Measurements from ENCODE around the gene WDFY1. TPM values are rescaled to one million over a fixed set of nuclear protein-coding genes. Genes with fewer than 3 reads are reported as not detected.

The WDFY1 gene
- total RNA-seq, 1 donor from 2014 or later = 77.0 TPM

GRCh38 chr2:223979730-223980396 is 34.7 kb upstream of the WDFY1 start:
- intact Hi-C loops (cut with micrococcal nuclease) = no loop called here
- CTCF ChIA-PET = interaction anchor here (1.0 to 1.3 kb wide), 4 partner anchors 9 to 305 kb away, joined by 3 to 4 read pairs (median 4); no protein-coding TSS in a partner anchor

GRCh38 chr2:223978451-223978850 is 33.3 kb upstream of the WDFY1 start:
- Mint-ChIP-seq H3K4me1 (no peaks in the 10 kb centered on the region), H3K27me3 (peaks cover 2% of the 10 kb centered on the region), H3K4me3 (no peak overlapping the region), H3K27ac (no peak overlapping the region), H3K9me3 (no peaks in the 10 kb centered on the region), H3K36me3 (ENCODE audit: low read depth) (no peaks in the 10 kb centered on the region)
- intact Hi-C loops (cut with micrococcal nuclease) = no loop called here
- no peak for TF ChIP-seq CTCF (IDR thresholded peaks at IDR 0.05)
- DNase-seq (no peak), ATAC-seq (ENCODE audit: low read depth) (no peak)
- ChIA-PET POLR2A (no interaction called here), CTCF (interaction anchor here (1.1 to 1.6 kb wide), 2 partner anchors 8 to 306 kb away, joined by 3 to 6 read pairs; no protein-coding TSS in a partner anchor)

More at GRCh38 chr2:223979730-223980396, 34.7 kb upstream of the WDFY1 start:
- no peak for TF ChIP-seq CTCF (IDR thresholded peaks at IDR 0.05)
- no peaks in the 10 kb centered on the region for H3K36me3 Mint-ChIP-seq (ENCODE audit: low read depth)
- H3K4me1 Mint-ChIP-seq = no peaks in the 10 kb centered on the region
- H3K4me3 Mint-ChIP-seq = no peak overlapping the region
- H3K27ac Mint-ChIP-seq = no peak overlapping the region
- no peaks in the 10 kb centered on the region for H3K9me3 Mint-ChIP-seq
- H3K27me3 Mint-ChIP-seq = peaks cover 5% of the 10 kb centered on the region
- POLR2A ChIA-PET = no interaction called here
- no peak for ATAC-seq (ENCODE audit: low read depth)
- DNase-seq = no peak

GRCh38 chr2:223976635-223977226 is 31.6 kb upstream of the WDFY1 start:
- no peak for DNase-seq
- POLR2A ChIA-PET = no interaction called here
- H3K9me3 Mint-ChIP-seq = no peaks in the 10 kb centered on the region
- no peak overlapping the region for H3K4me3 Mint-ChIP-seq
- ATAC-seq (ENCODE audit: low read depth) = no peak
- no peaks in the 10 kb centered on the region for H3K27me3 Mint-ChIP-seq
- H3K36me3 Mint-ChIP-seq (ENCODE audit: low read depth) = peaks cover 2% of the 10 kb centered on the region
- H3K4me1 Mint-ChIP-seq = no peaks in the 10 kb centered on the region
- no peak overlapping the region for H3K27ac Mint-ChIP-seq
- intact Hi-C loops (cut with micrococcal nuclease) = no loop called here
- CTCF ChIA-PET = no interaction called here
- no peak for TF ChIP-seq CTCF (IDR thresholded peaks at IDR 0.05)

- no peak for TF ChIP-seq CTCF (IDR thresholded peaks at IDR 0.05)
- H3K4me3 Mint-ChIP-seq = no peak overlapping the region
- DNase-seq (no peak), ATAC-seq (ENCODE audit: low read depth) (no peak)
- ChIA-PET CTCF (no interaction called here), POLR2A (no interaction called here)
- H3K9me3 Mint-ChIP-seq = no peaks in the 10 kb centered on the region
- peaks cover 17% of the 10 kb centered on the region for H3K36me3 Mint-ChIP-seq (ENCODE audit: low read depth)
- intact Hi-C loops (cut with micrococcal nuclease) = loop anchor here (5.0 kb wide), 1 partner anchor 679 kb away; no protein-coding TSS in a partner anchor
- H3K27me3 Mint-ChIP-seq = no peaks in the 10 kb centered on the region
- no peak overlapping the region for H3K27ac Mint-ChIP-seq
- H3K4me1 Mint-ChIP-seq = peaks cover 3% of the 10 kb centered on the region
Measured at GRCh38 chr2:223973606-223974005, 28.5 kb upstream of the WDFY1 start.

GRCh38 chr2:223972656-223973102 is 27.5 kb upstream of the WDFY1 start:
- ATAC-seq (ENCODE audit: low read depth) (no peak), DNase-seq (no peak)
- ChIA-PET CTCF (interaction anchor here (1.0 to 6.4 kb wide), 2 partner anchors 20 to 312 kb away, joined by 3 to 134 read pairs; no protein-coding TSS in a partner anchor), POLR2A (no interaction called here)
- Mint-ChIP-seq H3K4me1 (peaks cover 3% of the 10 kb centered on the region), H3K9me3 (no peaks in the 10 kb centered on the region), H3K27me3 (no peaks in the 10 kb centered on the region), H3K27ac (no peak overlapping the region), H3K4me3 (no peak overlapping the region), H3K36me3 (ENCODE audit: low read depth) (peaks cover 22% of the 10 kb centered on the region)
- intact Hi-C loops (cut with micrococcal nuclease) = loop anchor here (5.0 kb wide), 1 partner anchor 680 kb away; no protein-coding TSS in a partner anchor
- no peak for TF ChIP-seq CTCF (IDR thresholded peaks at IDR 0.05)
